NCI-H526 treated with DMSO at 0.1 percent for 48 hours (cell line): ENCODE results near the gene STIL.
"Not testable (repeated sequence)": the region's sequence is repeated elsewhere in the genome, so short reads cannot be mapped to it uniquely, and the experiment has no call there.

ENCODE experiments used
- DNase-seq: peaks from one replicate; lab custom pipeline; 2025; lab: John Stamatoyannopoulos, UW

Gene STIL

DNA sequence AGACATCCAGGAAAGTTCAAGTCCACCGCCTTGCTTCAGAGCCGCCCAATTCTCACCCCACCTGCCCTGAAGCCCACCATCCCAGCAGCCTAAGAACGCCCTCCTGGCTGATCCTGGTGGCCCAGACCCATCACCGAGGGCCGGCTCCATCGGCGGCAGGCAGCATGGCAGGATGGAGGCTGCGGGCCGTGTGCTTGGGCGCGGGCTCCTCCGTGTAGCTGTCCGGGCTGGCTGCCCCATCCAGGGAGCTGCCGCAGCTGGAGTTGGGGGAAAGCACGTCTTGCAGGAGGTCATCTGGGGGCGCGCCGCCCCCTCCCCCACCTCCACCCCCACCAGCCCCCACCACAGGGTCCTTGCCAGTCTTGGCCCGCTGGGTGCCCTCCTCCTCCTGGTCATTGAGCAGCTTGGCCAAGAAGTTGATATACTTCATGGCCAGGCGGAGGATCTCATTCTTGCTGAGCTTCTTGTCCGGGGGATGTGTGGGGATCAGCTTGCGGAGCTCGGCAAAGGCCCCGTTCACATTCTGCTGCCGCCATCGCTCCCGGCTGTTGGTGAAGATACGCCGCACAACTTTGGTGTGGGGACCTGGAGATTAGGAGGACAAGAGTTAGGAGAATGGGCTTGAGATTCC is 94.2 kb downstream of the STIL start:
- no peak for DNase-seq

- DNase-seq: no peak
Measured at GRCh38 chr1:47219001-47219400, 94.9 kb downstream of the STIL start.

- no peak for DNase-seq
Measured at GRCh38 chr1:47216278-47217059, 97.5 kb downstream of the STIL start.

GRCh38 chr1:47215713-47216112 is 98.2 kb downstream of the STIL start:
- no peak for DNase-seq

- DNase-seq: no peak
Measured at GRCh38 chr1:47214549-47214948, 99.4 kb downstream of the STIL start.

- DNase-seq: no peak
Measured at GRCh38 chr1:47213230-47213963, 100.5 kb downstream of the STIL start.

DNA sequence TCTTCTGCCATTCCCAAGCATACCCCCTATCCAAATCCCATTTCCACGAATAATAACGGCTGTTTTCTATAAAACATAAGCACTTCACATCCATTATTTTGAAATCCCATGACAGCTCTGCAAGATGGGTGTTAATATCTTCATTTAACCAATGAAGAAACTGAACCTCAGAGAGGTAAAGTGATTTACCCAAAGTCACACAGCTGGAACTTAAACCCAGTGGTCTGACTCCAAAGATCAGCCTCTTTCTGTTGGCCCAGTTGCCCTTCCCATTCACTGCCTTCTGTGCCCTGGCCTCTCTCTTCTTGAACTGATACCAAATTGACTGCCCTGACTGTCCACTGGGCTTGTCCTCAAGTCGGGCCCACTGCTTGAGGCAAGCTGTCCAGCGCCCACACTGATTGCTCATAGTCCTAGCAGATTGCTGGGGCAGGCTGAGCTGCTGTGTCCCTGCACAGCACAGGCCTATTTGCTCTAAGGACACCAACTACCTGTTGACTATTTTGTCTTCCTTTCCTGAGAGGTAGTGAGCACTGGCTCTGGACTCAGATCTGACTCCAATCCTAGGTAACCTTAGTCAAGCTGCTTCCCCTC is 101.2 kb downstream of the STIL start:
- DNase-seq: no peak

DNA sequence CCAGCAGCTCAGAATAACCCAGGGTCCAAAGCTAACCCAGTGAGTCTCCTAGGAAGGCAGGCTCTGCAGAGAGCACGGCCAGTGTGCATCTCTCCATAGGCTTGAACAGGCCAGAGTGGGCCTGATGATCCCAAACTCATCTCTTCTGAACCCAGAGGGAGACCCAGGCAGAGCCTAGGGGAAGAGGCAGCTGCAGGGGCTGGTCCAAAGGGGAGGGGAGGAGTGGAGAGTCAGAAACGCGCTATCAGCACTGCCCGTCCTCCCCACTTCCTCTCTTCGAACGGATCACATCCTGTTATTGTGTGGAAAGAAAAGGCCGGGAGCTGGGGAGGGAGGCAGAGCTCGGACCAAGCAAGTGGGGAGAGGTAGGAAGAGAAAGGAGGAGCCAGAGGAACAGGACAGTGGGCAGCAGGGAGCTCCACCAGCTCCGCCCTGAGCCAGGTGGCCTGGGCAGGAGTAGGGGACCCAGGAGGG is 102.1 kb downstream of the STIL start:
- DNase-seq: no peak

GRCh38 chr1:47210666-47211065 is 103.3 kb downstream of the STIL start:
- no peak for DNase-seq

GRCh38 chr1:47209725-47210325 is 104.1 kb downstream of the STIL start:
- DNase-seq: no peak

GRCh38 chr1:47209091-47209490 is 104.9 kb downstream of the STIL start:
- DNase-seq: no peak

DNA sequence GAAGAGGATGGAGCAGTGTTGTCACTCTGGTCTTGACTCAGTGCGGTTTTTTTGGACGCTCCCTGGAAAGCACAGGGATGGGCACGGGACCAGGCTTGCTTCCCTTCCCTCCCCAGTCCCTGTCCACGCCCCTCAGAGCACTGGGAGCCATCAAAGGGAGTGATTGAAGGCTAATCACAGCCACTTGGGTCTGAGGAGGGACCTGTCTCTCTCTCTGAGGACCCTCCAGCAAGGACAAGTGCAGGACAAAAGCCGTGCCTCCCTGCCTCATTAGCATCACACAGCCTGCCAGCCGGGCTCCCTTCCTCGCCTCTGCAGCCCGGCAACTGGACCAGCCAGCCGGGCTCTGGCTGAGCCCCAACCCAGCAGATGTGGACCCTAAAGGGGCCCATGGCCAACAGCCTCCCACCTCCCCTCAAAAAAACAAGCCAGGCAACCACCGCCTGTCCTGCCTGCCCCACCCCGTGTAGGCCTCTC is 105.5 kb downstream of the STIL start:
- no peak for DNase-seq

DNA sequence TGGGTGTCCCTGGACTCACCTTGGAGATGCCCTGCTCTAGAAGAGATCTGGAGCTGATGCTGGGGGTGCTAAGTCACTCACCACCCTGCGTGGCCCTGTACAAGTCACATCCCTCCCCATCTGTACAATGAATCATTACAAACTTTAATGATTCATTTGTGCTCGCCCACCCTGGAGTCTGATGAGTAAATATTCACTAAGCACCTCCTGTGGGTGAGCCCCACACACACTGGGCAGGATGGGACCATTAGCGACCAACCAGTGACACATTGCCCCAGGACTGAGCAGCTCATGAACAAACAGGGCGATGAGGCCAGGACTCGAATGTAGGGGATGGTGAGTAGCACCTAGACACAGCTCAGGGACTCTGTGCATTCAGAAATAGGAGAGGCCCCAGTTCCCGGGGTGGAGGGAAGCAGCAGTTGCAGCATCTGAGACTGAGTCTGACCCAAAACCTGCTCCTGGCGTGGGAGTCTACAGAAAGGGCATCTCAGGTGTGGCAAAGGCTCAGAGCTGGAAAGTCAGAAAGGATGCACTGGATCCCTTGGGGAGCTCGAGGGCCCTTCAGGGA is 106.1 kb downstream of the STIL start:
- DNase-seq: no peak

GRCh38 chr1:47205918-47206317 is 108.0 kb downstream of the STIL start:
- no peak for DNase-seq

DNA sequence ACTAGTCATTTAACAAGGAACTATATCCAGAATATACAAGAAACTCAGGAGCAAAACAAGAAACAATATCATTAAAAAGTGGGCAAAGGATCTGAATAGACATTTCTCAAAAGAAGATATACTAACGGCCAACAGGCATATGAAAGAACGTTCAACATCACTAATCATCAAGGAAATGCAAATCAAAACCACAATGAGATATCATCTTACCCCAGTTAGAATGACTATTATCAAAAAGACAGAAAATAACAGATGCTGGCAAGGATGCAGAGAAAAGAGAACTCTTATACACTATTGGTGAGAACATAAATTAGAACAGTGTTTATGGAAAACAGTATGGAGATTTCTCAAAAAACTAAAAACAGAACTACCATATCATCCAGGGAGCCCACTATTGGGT is 110.4 kb downstream of the STIL start:
- not testable (repeated sequence) for DNase-seq

DNA sequence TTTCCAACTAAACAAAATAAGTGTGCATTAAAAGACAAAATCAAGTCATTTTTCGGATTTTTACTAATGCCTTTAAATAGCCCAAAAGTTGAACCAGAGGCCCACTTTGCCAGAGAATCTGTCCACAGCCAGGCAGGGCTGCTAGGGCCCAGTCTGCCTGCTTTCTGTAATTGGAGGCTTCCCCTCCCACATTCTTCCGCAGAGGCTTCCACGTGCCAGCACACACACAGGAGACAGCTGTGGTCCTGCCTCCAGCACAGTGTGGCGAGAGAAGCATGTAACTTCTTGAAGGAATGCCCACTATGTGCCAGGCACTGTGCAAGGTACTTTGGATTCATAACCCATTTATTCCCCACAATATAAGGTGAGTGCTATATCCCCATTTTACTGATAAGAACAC is 112.8 kb downstream of the STIL start:
- DNase-seq: no peak
